HL-60 (cell line): Measurements from ENCODE around the gene KCNG2.

ENCODE experiments used
- CTCF ChIP-seq: IDR thresholded peaks from one replicate; pipeline ENCODE4 v1.5.1; 2011; ENCODE audit warnings: low read length, control low read depth, inconsistent platforms; ENCODE audit not compliant: insufficient read depth
- GABPA ChIP-seq: IDR thresholded peaks from 2 replicates; pipeline ENCODE4 v1.6.1; 2012; ENCODE audit warnings: low read depth
- POLR2AphosphoS5 ChIP-seq: IDR thresholded peaks from 2 replicates; pipeline ENCODE4 v1.6.1; 2012; ENCODE audit warnings: low read depth
- REST ChIP-seq: IDR thresholded peaks from 2 replicates; pipeline ENCODE4 v1.6.1; 2012; ENCODE audit warnings: low read depth; ENCODE audit not compliant: insufficient replicate concordance
- SPI1 ChIP-seq: IDR thresholded peaks from 2 replicates; pipeline ENCODE4 v1.6.1; 2012; ENCODE audit warnings: low read depth, mild to moderate bottlenecking, borderline replicate concordance

GRCh38 chr18:79875531-79875919 lies 77.8 kb downstream of the KCNG2 start:
- TF ChIP-seq CTCF, result no peak
- TF ChIP-seq POLR2AphosphoS5, result no peak
- TF ChIP-seq SPI1, result no peak
- TF ChIP-seq REST, result no peak
- TF ChIP-seq GABPA, result no peak
